Ramos (cell line): ENCODE measurements around the gene TTC34.

Experiments
- in situ Hi-C: fragments of 300-500 bp; cut with MboI; formaldehyde crosslinking; loops from one replicate; pipeline ENCODE4 v1.14.3; 2022; ENCODE audit warnings: low sequenced_read_pairs; ENCODE audit not compliant: unreplicated experiment

TTC34 gene

DNA sequence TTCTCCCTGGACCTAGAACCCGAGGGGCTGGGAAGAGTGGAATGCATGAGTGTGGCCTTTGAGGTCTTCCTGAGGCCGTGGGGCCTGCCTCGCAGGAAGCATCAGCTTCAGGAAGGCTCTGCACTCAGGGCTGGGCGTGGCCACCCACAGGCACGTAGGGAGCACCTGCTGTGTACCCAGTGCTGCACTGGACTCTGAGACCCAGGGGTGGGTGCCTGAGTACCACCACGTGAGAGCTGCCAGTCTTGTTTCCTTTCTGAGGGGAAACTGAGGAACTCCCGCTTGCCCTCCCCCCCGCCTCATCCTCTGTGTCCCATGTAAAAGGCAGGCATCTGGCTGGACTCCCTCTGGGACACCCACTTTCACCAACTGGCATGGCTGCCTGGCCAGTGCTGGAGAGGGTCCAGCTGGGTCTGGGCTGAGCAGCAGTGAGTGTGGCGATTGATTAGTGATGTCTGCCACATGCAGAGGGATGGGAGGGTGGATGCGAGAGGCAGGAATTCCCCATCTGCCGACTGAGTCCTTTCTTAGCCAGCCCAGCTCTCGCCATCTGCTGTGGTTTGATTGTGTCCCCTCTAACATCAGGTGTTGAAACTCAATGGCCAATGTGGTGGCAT lies 30.2 kb upstream of the TTC34 start:
- in situ Hi-C loops, result no loop called here

GRCh38 chr1:2830761-2831425 lies 29.4 kb upstream of the TTC34 start:
- in situ Hi-C loops, result no loop called here

GRCh38 chr1:2829846-2830615 lies 28.5 kb upstream of the TTC34 start:
- in situ Hi-C loops, result no loop called here

DNA sequence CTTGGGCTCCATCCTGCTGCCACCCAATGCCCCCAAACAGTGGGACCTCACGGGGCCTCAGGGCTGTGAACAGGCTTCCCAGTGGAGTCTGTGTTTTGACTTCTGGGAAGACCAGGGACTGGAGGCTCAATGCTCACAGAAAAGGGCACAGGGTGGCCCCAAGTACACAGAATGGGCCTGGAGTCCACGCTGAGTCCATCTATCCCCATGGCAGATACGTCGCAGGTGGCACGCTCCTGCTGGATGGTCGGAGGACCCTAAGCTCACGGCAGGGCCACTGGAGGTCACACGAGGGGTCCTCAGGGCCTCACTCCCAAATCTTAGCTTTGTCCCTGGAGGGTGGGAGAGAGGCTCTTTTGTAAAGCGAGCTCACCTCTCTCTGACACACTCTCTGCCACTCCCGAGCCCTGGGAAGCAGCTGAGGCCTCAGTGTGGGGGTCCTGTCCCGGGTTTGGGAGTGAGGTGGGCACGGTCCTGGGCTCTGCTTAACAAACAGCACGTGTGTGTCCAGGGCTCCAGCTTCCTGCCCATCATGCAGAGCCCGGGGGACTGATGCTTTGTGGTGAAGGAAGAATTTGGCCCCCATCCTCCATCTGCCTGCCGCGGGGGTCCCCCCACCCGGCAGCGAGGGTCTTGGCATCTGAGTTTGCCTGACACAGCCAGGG lies 27.2 kb upstream of the TTC34 start:
- in situ Hi-C loops, result no loop called here

DNA sequence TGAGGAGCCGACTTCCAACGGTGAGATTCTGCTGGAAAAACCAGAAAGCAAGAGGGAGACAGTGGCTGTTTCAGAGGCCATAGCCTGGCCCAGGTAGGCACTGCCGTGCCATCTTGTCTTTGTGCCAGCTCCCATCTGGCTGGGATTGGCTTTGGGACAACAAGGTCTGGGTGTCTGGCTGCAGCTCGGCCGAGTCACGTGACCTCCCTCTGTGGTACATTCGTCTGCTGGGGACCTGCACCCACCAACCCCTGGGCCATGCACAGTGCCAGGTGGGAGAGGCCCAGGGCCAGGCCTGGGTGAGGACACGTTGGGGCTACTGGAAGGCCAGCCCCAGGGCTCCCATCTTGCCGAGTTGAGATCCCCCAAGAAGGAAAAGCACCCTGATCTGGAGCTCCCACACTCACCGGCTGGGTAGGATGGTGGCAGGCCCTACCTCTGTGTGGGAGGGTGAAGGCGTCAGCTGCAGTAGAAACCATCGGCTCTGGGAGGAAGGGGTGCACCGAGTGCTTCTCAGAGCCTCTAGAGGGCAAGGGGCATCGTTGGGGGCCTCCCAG lies 25.3 kb upstream of the TTC34 start:
- in situ Hi-C loops, result no loop called here

DNA sequence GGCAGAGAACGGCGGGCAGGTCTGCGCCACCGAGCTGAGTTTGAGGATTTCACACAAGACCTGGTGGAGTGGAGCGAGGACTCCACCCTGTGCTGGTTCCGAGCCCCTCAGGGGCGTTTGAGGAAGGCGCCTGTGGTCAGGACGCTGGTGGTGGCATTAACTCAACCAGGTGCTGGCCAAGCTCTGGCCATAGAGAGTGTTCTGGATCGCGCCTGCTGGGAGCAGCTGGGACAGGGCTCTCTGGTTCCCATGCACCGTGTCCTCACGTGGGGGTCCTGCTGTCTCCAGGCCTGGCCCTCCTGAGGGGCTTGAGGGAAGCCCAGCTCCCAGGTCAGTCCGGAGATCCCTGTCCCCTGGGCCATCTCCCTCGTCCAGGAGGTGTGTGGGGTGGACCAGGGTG lies 24.8 kb upstream of the TTC34 start:
- in situ Hi-C loops, result no loop called here

DNA sequence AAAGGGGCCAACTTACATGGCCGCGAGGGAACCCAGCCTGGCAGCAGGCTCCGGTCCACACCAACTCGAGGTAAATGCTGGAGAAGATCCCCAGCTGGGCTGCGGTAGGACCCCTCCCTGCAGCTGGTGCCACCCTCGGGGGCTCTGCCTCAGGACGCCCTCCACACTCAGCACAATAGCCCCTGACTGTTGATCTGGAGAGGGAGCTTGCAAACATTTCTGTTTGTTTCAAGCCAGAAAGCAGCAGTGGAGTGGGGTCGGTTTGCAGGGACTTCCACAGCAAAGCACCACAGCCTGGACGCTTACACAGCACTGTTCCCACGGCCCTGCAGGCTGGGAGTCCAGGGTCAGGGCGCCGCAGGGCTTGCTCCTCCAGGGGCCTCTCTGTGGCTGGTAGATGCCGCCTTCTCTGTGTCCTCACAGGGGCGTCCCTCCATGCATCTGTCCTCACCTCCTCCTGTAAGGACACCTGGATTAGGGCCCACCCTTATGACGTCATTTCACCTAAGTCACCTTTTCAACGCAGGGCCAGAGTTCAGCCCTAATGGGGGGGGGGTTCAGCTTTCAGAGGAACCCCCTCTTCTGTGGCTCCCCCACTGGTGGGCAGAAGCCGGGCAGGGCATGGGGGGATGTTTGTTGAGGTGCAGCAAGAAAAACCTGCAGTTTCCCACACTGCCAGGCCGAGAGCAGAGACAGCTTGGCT lies 24.1 kb upstream of the TTC34 start:
- in situ Hi-C loops, result no loop called here

- in situ Hi-C loops, result loop anchor here (25.0 kb wide), 1 partner anchor 163 kb away; no protein-coding TSS in a partner anchor
Observed at GRCh38 chr1:2824999-2825398, 23.5 kb upstream of the TTC34 start.

GRCh38 chr1:2823921-2824610 lies 22.6 kb upstream of the TTC34 start:
- in situ Hi-C loops, result loop anchor here (25.0 kb wide), 1 partner anchor 162 kb away; no protein-coding TSS in a partner anchor

DNA sequence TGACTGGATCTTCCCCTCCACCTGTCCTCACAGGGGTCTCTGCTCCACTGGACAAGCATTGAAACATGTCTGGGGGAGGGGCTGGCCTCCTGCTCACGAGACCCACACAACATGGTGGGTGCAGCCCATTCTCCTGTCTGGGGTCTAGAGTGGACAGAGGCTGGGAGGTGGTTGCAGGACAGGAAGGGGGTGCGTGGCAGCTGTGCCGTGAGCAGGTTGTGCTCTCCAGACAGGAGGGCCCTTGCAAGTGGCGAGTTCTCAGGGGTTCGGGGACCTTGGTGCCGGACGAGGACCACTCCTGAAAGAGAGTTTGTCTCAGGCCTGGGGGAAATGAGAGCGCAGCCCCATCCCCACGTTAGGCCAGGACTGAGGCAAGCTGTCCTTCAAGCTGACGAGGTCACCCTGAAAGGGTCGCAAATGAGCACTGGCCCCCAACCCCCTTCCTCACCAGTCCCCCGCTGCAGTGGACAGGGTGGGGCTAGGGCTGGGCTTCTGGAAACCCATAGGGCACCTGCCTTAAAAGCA lies 21.2 kb upstream of the TTC34 start:
- in situ Hi-C loops, result loop anchor here (25.0 kb wide), 1 partner anchor 160 kb away; no protein-coding TSS in a partner anchor

GRCh38 chr1:2821966-2822620 lies 20.6 kb upstream of the TTC34 start:
- in situ Hi-C loops, result loop anchor here (25.0 kb wide), 1 partner anchor 160 kb away; no protein-coding TSS in a partner anchor

DNA sequence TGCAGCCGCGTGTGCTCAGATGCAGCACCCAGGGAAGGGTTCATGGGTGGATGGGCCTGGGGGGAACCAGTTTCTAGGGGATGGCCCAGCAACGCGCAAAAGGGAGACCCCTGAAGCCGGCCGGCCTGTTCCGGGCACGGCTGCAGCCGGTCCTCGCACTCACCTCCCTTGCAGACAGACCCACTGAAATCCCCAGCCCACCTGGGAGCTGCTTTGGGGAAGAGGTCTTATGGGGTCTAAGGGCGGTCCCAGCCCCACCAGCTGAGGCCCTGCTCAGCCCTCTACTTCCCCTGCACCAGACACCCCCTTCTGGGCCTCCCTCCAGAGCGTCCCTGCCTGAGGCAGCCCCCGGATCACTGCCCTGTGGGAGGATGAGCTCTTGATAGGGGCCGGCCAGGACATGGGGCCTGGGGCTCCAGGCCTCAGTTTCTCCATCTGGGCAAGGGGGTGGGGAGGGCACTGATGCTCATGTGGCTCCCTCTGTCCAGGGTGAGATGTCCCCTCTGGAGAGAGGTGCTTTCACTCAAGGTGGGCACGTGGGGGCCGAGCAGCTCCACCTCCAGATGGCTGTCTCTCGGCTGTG lies 20.0 kb upstream of the TTC34 start:
- in situ Hi-C loops, result loop anchor here (25.0 kb wide), 1 partner anchor 159 kb away; no protein-coding TSS in a partner anchor

DNA sequence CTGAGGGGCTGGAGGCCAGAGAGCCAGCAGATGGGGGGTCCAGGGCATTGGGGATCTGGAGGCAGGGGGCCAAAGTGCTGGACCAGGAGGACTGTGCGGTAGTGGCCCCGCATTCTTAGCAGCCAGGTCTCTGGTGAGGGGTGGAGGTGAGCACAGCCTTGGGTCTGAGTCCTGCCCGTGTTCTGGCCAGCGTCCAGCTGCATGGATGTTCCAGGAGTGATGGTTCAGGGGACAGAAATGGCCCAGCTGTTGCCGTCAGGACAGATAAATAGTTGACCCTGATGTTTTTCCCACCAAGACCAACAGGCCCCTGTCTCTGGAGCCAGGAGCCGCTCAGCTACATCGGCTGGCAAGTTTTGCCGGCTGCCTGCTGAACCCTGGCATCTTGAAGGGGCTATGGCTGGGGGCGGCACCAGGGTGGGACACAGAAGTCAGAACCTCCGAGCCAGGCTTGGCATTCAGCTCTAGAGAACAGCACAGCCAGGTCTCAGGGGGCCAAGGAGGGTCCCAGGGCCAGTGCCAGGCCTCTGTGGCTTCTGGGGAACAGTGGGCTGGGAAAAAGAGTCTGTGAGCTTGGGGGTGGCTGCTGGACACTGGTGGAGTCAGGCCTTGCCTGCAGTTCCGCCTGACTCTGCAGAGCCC lies 19.4 kb upstream of the TTC34 start:
- in situ Hi-C loops, result loop anchor here (25.0 kb wide), 1 partner anchor 159 kb away; no protein-coding TSS in a partner anchor

DNA sequence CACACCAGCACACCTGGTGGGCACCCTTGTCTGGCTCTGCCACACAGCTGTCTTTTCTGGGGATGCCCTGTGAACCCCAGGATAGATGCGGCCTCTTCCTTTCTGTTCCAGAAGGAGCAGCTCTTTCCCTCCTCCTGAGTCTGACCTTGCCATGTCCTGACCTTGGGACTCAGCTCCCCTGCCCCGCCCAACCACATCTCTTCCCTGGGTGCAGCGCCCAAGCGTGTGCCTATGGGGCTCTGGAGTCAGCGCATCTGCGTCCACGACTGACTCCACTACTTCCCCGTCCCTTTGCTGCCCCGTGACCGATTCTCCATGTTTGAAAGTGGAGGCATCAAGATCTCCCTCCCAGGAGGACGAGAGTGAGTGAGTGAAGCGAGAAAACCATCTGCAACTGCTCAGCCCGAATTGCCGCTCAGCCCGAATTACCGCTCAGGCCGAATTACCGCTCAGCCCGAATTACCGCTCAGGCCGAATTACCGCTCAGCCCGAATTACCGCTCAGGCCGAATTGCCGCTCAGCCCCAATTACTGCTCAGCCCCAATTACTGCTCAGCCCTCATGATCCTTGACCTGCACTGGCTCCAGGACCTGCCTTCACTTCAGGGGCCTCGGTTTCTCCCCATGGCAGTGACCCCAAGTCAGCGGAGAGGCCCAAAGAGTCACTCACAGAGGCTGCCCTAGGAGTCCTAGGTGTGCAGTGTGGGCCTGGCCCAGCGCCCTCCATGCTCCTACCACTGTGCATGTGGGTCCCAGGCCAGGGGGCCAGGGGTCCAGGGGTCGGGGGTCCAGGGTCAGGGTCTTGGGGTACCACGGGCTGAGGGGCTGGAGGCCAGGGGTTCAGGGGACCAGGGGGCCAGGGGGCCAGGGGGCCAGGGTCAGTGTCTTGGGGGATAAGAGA lies 18.6 kb upstream of the TTC34 start:
- in situ Hi-C loops, result loop anchor here (25.0 kb wide), 1 partner anchor 158 kb away; no protein-coding TSS in a partner anchor

DNA sequence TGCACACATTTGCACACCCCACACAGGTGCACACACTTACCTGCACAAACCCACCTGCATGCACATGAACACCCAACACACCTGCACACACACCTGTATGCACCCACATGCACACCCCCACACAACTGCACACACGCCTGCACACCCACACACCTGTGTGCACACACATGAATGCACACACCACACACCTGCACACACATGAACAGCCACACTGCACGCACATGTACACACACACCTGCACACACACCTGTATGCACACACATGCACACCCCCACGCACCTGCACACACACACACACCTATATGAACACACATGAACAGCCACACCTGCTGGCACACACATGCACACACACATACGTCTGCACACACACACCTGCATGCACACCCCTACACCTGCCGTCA lies 17.9 kb upstream of the TTC34 start:
- in situ Hi-C loops, result loop anchor here (25.0 kb wide), 1 partner anchor 157 kb away; no protein-coding TSS in a partner anchor
